C4-2B (cell line): ENCODE data around the gene C10orf90.

Source experiments
- H3K27ac ChIP-seq: fragments of 450-650 bp; 2 replicates; pipeline ENCODE4 v1.5.1; 2017
- CTCF ChIP-seq: fragments of 450-650 bp; conservative IDR thresholded peaks from 2 replicates; pipeline ENCODE4 v1.5.1; 2017; ENCODE audit warnings: mild to moderate bottlenecking
- ZFX ChIP-seq: fragments of 450-650 bp; IDR thresholded peaks from 2 replicates; pipeline ENCODE4 v1.6.1; 2017

C10orf90 gene

GRCh38 chr10:126686719-126687118 lies 16.2 kb upstream of the C10orf90 start:
- H3K27ac ChIP-seq, result no peak overlapping the region
- TF ChIP-seq ZFX (no peak), CTCF (no peak)

- no peak overlapping the region for H3K27ac ChIP-seq
- TF ChIP-seq ZFX (no peak), CTCF (no peak)
Observed at GRCh38 chr10:126686268-126686667, 15.8 kb upstream of the C10orf90 start.

GRCh38 chr10:126685756-126686155 lies 15.3 kb upstream of the C10orf90 start:
- H3K27ac ChIP-seq, result no peak overlapping the region
- TF ChIP-seq ZFX (no peak), CTCF (no peak)

GRCh38 chr10:126684171-126684745 lies 13.8 kb upstream of the C10orf90 start:
- no peak overlapping the region for H3K27ac ChIP-seq
- TF ChIP-seq ZFX, result no peak
- no peak for TF ChIP-seq CTCF

- H3K27ac ChIP-seq, result no peak overlapping the region
- TF ChIP-seq CTCF, result no peak
- TF ChIP-seq ZFX, result no peak
Observed at GRCh38 chr10:126683466-126683865, 13.0 kb upstream of the C10orf90 start.

- no peak overlapping the region for H3K27ac ChIP-seq
- TF ChIP-seq ZFX, result no peak
- no peak for TF ChIP-seq CTCF
Observed at GRCh38 chr10:126675656-126676438, 5.4 kb upstream of the C10orf90 start.

- H3K27ac ChIP-seq, result no peak overlapping the region
- TF ChIP-seq CTCF (no peak), ZFX (no peak)
Observed at GRCh38 chr10:126674741-126675515, 4.4 kb upstream of the C10orf90 start.
